AG09319 (cell line): Measurements from ENCODE around the gene PLCB1.
"Not testable (repeated sequence)": the region's sequence is repeated elsewhere in the genome, so short reads cannot be mapped to it uniquely, and the experiment has no call there.

Experiments
- DNase-seq: peaks from one replicate; pipeline ENCODE4 v3.0.0-alpha.2; 2010; ENCODE audit warnings: low read depth; ENCODE audit errors: extremely low read depth
- TF ChIP-seq, protein P1 (sequence below): IDR thresholded peaks from 2 replicates; pipeline ENCODE4 v1.5.1; 2011; ENCODE audit warnings: low read depth, mild to moderate bottlenecking, inconsistent platforms, low read length, moderate library complexity

PLCB1 gene

DNA sequence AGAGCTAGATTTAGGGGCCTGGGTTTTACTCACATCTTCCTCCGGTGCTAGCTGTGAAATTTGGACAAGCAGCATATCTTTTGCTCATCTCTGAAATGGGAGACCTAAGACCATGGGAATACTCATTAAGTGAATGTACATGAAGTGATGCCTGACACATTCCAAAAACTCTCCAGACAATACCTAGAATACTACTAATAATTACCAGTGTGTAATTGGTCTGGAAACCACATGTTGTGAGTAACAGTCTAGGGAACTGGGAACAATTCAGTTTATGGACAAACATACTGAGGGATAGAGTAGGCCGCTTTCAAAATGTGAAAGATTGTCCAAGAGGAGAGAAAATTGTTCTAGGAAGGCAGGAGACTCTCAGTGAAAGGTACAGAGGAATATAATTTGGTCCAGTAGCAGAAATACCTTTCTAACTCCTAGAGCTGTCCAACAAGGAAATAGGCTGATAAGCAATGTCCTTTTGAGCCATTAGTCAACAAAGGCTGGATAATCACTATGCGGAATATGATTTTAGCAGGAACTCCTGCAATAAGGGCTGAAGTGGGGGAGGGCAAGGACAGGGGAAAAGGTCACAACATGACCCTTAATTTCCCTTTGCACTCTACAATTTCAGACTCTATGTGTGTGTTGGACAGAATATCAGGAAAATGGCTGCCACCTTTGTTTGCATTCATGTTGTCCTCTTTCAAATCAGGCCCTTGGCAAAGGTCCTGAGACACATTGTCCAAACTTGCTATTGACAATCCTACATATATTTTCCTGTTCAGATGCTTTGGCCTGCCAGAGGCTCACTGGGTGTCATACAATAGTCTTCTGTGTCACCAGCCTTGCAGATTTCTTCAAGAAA lies 315.4 kb downstream of the PLCB1 start:
- DNase-seq = no peak
- TF ChIP-seq, protein P1, sequence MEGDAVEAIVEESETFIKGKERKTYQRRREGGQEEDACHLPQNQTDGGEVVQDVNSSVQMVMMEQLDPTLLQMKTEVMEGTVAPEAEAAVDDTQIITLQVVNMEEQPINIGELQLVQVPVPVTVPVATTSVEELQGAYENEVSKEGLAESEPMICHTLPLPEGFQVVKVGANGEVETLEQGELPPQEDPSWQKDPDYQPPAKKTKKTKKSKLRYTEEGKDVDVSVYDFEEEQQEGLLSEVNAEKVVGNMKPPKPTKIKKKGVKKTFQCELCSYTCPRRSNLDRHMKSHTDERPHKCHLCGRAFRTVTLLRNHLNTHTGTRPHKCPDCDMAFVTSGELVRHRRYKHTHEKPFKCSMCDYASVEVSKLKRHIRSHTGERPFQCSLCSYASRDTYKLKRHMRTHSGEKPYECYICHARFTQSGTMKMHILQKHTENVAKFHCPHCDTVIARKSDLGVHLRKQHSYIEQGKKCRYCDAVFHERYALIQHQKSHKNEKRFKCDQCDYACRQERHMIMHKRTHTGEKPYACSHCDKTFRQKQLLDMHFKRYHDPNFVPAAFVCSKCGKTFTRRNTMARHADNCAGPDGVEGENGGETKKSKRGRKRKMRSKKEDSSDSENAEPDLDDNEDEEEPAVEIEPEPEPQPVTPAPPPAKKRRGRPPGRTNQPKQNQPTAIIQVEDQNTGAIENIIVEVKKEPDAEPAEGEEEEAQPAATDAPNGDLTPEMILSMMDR = no peak

DNA sequence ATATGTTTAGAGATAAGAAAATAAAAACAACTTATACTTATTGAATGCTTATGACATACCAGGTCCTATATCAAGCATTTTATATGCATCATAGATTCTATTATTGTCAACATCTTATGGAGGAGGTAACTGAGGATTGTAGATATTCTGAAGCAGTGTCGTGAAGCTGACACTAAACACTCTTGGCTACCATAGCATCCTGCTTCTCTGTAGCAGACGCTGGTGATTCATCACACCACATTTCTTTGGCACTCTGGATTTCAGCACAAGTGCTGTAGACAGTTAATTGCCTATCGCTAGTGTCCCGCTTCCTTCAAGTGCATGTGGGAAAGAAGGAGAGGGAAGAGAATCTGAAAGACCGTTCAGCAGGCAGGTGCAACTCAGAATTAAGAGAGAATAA lies 317.1 kb downstream of the PLCB1 start:
- no peak for DNase-seq
- TF ChIP-seq, protein P1 = no peak

DNA sequence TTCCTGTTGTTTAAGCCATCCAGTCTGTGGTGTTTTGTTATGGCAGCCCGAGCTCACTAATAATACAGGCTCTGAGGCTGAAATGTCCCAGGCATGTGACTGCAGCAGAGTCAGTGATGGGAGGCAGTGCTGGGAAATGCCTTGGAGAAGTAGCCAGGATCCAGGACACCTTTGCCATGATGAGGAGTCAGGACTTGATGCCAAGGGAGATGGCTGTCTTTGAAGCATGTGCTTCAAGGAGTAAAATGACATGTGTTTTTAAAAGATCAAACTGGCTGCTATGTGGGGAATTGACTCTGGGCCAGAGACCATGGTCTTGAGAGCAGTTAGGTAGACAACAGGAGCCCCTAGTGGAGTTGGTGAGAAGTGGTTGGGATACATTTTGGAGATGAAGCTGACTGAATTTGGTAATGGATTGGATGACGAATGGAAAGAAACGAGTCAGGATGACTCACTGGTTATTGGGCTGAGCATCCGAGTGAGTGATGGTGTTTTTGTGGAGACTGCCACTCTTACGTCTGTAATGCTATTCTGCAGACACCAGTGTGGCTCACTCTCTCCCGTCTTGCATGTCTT lies 322.2 kb downstream of the PLCB1 start:
- DNase-seq = peak; percentile 59
- TF ChIP-seq, protein P1 = peak; percentile 51

DNA sequence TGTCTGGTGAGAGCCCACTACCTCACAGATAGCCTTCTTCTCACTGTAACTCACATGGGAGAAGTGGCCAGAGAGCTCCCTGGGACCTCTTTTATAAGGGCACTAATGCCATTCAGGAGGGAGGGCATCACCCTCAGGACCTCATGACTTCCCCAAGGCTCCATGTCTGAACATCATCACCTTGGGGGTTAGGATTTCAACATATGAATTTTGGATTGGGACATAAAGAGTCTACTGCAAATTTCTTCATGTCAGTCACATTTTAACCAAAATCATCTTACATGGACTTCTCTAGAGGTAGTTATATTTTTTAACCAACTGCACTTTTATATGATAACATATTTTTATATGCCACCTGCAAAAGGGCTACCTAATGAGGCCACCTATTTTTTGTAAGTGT lies 324.7 kb downstream of the PLCB1 start:
- TF ChIP-seq, protein P1 = no peak
- DNase-seq = no peak

DNA sequence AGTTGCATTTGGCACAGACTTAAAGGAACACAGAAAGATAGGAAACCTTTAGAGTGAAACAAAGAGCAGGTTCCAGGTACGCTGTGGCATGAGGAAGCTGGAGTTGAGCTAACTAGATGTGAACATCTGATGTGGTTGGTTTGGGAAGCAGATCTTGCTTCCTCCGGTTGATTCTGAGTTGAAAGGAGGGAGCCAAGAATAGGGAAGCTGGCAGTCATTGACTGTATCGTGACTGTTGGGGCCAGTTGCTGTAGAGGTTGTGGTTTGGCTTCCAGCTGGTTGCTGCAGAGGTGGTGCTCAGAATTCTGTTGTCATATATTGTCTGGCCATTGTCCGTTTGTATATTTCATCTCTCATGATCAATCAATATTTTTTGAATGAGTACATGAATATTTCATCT lies 325.9 kb downstream of the PLCB1 start:
- TF ChIP-seq, protein P1 = no peak

DNA sequence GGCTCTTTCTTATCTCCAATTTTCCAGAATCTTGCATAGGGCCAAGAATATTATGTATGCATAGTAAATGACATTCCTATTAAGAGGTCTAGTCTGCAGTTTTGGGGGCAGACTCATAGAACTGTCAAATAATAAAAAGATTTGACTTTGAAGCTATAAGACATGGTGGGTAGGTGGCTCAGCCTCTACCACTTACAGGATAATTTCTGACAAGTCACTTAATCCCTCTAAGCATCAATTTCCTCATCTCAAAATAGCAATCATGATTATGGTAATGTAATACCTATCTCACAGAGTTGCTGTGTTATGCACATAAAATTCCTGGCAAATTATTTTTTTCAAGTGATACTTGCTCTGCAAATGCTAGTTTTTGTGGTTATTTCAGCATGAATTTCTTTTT lies 329.1 kb downstream of the PLCB1 start:
- DNase-seq = no peak
- TF ChIP-seq, protein P1 = no peak

More for the DNA sequence above, 325.9 kb downstream of the PLCB1 start:
- DNase-seq = no peak

DNA sequence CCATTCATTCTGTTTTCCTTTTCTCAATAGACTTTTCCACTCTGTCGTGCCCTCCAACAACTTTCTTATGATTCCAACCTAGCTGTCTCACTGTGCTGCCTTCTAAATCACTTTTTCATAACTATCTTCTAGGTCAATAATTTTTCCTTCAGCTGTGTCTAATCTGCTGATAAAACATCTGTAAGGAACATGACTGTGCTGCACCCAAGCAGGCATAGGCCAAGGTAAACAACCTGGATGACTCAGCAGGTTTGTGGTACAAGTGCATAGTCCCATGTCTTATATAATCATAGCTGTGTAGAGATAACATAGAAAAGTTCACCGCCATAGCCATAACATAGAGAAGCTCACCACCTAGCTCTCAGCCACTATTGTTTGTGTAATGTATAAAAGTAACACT lies 332.3 kb downstream of the PLCB1 start:
- DNase-seq = no peak
- TF ChIP-seq, protein P1 = no peak

DNA sequence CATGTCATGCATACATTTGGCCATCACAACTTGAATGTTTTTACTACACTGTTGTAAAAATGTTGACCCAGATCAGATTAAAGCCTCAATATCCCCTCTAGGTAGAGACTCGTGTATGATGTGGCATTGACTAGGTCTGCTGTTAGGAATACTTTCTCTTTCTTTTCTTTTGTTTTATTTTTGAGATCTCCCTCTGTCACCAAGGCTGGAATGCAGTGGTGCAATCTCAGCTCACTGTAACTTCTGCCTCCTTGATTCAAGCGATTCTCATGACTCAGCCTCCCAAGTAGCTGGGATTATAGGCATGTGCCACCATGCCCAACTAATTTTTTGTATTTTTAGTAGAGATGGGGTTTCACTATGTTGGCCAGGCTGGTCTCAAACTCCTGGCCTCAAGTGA lies 334.7 kb downstream of the PLCB1 start:
- not testable (repeated sequence) for DNase-seq
